SK-N-MC (cell line): ENCODE data around the gene ZNF747.

Experiments
- EZH2 ChIP-seq: fragments of 200-600 bp; sonication (generic); IDR thresholded peaks from one replicate; pipeline ENCODE4 v1.6.1; 2017; ENCODE audit warnings: antibody characterized with exemption
- POLR2AphosphoS5 ChIP-seq: IDR thresholded peaks from 2 replicates; pipeline ENCODE4 v1.6.1; 2012; ENCODE audit warnings: mild to moderate bottlenecking, low read depth, low read length, borderline replicate concordance

DNA sequence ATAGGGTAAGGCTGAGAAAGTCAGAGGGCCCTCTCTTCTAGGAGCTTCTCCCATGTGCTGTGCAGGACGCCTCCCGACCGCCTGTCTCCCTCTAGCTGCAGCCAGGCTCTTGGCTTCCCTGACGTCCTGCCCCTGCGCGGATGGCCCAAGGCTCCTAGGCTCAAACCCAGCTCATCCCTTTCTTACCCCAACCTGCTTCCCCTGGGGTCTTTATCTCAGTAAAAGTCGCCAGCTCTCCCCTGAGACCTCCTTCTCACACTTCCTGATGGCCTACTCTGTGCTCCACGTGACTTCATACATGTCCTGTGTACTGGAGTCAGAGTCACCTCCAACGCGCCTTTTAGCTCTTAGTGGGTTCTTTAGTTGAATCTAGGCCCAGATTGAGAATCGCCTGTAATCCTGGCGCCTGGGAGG is 1.1 kb upstream of the ZNF747 start:
- TF ChIP-seq POLR2AphosphoS5: no peak
- TF ChIP-seq EZH2: no peak
